Gastroesophageal sphincter (tissue), 3 donors: ENCODE results near the gene ZNF839.

Source experiments
- CTCF ChIP-seq, 4 experiments: fragments of 200-600 bp in 2 of 4; fragments of 450-650 bp in 2 of 4; sonication (generic) in 1 of 4; IDR thresholded peaks; one replicate each; pipeline ENCODE4 v1.5.1; 2017 to 2019; ENCODE audit warnings: antibody characterized with exemption in 4 of 4, mild to moderate bottlenecking in 2 of 4, moderate library complexity in 2 of 4
- EP300 ChIP-seq: sonication (generic); formaldehyde crosslinking; IDR thresholded peaks from one replicate; pipeline ENCODE4 v1.6.1; 2017; ENCODE audit warnings: antibody characterized with exemption, mild to moderate bottlenecking
- POLR2A ChIP-seq, 2 donors: fragments of 450-650 bp; IDR thresholded peaks; one replicate each; pipeline ENCODE4 v1.6.1; 2017; ENCODE audit warnings: antibody characterized with exemption in 2 of 2, mild to moderate bottlenecking in 2 of 2, moderate library complexity in 1 of 2
- POLR2AphosphoS5 ChIP-seq: sonication (generic); formaldehyde crosslinking; IDR thresholded peaks from one replicate; pipeline ENCODE4 v1.6.1; 2017; ENCODE audit warnings: antibody characterized with exemption

- TF ChIP-seq CTCF (IDR thresholded peaks at IDR 0.05) (no peak), POLR2A (IDR thresholded peaks at IDR 0.05) (no peak), POLR2AphosphoS5 (no peak), EP300 (no peak)
Measured at GRCh38 chr14:102345232-102345631, 25.7 kb downstream of the ZNF839 start.
